T-helper 22 cell (primary cell): ENCODE measurements around the gene PLA2R1.
"Not testable (repeated sequence)": the region's sequence is repeated elsewhere in the genome, so short reads cannot be mapped to it uniquely, and the experiment has no call there.

ENCODE experiments used
- DNase-seq: peaks from one replicate; pipeline ENCODE4 v3.0.0-alpha.2; 2020; ENCODE audit warnings: low read depth

Gene PLA2R1

DNA sequence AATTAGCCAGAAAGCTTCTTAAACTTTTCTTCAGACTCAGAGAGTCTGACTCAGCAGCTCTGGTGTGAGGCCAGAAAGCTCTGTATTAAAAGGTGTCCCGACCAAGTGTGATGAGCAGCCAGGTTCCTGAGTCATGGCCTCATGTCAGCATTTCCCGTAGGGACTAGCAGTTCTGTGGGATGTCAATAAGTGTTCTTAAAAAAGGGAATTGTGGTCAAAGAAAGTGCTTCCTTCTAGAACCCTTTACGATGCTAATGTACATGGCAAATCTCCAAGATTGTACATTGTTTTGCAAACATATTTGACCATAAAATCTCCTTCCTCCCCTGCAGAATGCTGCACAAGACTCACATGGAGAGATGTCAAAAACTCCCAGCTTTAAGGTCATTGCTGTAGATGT lies 80.1 kb downstream of the PLA2R1 start:
- DNase-seq: no peak

DNA sequence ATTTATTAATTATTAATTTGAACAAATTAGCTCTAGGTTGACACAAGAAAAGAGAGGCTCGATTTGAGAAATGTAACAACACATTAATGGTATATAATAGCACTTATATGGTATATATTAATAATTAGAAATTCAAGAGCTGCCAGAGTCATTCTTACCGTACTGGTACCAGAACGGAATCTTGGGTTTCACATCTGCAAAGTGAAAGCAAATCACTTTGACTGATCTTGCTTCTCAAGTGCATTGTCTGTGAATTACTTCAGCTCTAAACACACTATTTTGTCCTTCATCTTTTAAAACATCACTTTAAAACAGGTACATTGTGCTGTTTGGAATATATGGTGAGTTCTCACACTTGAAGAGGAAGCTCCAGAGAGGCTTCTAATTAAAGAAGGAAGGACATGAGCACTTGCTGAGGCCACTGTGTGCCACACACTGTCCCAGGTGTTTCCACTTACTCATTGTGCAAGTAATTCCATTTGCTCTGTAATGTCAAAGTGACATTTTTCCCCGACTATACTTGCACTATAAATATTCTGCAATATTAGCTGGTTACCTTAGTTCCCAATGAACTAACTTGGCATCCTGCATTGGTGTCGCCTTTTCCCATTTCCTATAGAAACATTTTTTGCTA lies 85.8 kb downstream of the PLA2R1 start:
- no peak for DNase-seq

DNA sequence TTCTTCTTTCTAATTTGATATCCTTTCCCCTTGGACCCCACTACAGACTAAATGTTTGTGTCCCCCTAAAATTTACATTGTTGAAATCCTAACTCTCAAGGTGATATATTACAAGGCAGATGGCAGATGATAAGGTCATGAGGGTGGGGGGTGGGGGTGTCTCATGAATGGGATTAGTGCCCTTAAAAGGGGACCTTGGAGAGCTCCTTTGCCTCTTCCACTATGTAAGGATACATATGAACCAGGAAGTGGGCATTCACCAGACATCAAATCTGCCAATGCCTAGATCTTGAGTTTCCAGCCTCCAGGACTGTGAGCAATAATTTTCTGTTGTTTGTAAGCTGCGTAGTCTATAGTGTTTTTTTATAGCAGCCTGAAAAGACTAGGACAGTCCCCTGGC lies 89.1 kb downstream of the PLA2R1 start:
- DNase-seq: no peak

DNA sequence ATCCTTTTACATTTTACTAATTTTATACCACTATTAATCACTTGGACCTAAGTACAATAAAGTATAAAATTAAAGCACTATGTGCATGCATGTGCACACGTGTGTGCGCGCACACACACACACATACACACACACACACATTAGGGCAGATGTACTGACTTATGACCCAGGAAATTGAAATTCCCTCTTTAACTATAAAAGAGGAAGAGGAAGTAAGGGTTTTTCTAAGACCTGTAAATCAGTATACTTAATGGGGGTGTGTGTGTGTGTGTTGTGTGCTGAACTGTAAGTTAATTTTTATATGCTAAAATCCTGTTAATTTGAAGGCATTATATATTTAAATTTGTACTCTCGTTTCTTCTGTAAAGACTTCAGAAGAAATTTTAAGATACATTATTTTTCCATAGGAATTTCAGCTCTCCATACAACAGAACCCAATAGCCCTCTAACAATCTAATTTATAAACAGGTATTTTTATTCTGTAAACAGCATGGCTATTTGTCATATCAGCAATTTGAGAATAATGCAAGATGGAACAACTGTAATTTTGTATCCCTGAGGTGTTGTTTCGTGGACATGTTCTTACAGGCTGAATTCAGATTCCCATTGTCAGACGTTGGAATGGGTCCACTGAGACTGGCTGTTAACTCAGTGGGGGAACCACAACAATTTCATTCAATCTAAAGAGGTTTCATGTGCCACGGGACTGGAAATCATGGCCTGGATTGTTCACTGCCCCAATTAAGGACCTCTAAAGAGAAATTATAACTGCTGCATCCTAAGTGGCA lies 90.9 kb downstream of the PLA2R1 start:
- no peak for DNase-seq

DNA sequence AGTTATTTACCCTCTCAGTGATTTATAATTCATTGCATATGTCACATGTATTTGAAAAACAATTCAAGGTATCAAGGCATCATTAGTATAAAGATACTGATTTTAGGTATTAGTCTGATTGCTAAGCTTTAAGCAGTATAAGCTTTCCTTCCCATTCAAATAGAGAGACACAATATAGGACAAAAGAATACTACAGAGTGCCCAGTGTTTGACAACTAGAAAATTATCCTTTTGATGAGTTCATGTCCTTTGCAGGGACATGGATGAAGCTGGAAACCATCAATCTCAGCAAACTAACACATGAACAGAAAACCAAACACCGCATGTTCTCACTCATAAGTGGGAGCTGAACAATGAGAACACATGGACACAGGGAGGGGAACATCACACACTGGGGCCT lies 91.9 kb downstream of the PLA2R1 start:
- not testable (repeated sequence) for DNase-seq

DNA sequence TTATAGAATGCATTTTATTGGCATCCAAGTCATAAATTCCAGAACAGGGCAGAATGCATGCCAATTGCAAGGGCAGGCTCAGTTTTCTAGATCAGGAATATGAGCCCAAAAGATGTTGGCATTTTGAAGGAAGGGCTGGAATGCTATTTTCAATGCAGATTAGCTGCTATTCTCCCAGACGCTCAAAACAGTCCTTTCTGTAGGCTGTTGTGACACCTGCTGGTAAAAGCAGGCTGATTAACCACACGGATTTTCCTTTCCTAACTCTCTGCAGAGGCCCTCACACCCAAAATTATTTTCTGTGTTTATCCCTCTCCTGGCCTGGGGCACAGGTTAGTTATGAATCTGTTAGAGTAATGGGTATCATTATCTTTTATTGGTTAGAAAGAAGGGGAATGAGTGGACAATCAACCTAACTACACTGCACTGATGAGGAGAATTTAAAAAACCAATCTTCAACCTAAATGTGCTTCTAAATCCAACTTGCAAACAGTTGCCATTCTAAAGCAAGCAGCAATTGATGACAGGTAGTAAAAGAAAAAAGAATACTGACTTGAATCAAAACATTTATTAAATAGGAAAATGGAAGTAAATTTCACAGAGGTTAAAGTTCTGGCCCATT lies 94.0 kb downstream of the PLA2R1 start:
- no peak for DNase-seq

DNA sequence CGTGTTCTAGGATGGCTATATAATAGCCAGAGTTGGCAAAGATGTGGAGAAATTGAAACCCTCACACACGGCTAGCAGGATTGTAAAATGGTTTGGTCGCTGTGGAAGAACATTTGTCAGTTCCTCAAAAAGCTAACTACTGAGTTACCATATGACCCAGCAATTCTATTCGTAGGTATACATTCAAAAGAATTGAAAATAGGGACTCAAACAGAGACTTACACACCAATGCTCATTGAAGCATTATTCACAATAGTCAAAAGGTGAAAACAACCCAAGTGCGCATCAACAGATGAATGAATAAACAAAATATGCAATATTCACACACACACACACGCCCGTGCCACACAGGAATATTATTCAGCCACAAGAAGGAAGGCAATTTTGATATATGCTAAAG lies 98.7 kb downstream of the PLA2R1 start:
- DNase-seq: no peak

DNA sequence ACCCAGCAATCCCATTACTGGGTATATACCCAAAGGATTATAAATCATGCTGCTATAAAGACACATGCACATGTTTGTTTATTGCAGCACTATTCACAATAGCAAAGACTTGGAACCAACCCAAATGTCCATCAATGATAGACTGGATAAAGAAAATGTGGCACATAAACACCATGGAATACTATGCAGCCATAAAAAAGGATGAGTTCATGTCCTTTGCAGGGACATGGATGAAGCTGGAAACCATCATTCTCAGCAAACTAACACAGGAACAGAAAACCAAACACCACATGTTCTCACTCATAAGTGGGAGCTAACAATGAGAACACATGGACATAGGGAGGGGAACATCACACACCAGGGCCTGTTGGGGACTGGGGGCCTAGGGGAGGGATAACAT lies 99.9 kb downstream of the PLA2R1 start:
- not testable (repeated sequence) for DNase-seq

DNA sequence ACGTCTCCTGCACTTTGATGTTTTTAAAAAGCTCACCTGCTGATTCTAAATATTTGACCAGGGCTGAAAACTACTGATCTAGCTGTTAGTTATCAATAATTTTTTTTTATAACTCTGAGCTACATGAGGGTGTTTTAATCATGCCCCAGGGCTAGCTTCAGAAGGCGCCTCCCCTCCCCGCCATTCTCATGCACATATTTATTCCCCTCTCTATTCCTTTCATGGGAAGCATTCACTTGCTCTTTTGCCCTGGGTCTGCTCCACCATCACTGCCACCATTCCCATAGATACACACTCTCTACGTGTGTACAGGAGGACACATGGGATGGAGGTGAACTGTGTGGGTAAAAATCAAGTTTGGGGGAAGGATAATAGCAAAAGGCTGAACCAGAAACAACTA lies 101.0 kb downstream of the PLA2R1 start:
- DNase-seq: no peak

DNA sequence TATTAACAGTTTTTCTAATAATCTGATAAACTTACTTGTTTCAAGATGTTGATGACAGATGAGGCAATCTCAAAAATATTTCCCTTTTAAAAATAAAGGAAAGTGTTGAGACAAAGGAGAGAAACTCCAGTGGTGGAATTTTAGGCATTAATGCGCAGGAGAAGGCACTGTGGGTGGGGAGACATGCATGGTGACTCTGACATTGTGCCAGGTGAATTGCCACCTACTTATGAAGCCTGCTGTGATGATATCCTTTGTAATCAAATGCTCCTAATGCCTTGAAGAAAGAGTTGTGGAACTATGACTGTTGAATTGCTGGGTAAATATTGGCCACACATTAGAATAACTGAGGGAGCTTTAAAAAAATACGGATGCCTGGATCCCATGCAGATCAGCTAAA lies 101.4 kb downstream of the PLA2R1 start:
- DNase-seq: no peak

DNA sequence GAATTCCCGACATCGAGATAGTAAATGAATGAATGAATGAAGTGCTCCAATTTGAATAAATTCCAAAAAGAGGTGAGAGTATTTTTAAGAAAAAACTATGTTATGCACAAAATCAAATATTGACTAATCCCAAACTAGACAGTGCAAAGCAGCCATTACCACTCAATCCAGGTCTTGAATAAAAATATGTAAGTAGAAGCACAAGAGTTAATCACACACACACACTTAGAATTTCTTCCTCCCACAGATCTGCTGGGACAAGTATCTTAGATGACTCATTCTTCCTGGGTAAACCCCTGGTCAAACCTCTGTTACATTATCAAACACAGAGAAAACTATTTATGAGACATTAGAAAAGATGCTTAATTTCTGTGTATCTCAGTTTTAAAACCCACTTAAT lies 102.0 kb downstream of the PLA2R1 start:
- DNase-seq: no peak

DNA sequence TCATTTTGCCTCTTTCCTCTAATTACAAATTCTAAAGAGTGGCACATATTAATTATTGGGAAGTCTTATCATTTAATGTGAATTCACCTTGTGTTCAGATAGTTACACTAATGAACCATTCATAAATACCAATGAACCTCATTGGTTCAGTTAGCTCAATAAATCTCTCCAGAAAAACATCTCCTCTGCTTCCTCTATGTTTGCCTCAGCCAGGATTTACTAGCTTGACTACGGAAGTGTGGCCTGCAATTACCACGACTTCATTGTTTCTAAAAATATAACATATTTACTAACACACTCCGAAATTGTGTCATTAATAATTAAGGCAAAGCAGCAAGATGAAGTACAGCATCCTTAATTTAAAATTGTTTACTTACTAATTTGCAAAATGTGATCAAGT lies 103.3 kb downstream of the PLA2R1 start:
- DNase-seq: no peak

DNA sequence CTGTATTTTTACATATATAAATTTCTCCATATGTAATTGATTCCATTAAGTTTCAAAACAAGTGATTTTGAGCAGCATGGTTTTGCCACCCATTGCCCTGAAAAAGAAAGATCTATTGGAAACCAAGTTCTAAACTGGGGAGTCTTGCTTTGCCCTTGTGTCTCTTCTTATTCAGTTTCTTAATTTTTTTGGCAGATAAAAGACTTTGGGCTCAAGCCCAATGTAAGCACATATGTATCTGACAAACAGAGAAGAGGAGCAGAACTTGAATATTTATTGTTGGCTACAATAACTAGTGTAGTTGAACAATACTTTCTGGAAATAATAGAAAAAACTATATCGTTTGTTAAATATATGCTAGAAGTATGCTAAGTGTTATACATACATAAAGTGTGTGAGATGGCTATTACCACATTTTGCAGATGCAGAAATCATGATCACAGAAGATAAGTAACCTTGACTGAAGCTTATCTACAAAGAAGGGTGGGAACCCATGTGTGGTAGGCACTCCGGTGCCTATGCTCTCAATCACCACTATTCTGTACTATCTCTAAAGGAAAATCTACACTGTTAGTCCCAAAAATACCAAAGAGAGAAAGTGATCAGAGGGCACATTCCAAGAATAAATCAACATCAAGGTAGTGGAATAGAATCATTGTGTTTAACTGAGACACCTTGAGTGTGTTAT lies 109.1 kb downstream of the PLA2R1 start:
- DNase-seq: no peak

DNA sequence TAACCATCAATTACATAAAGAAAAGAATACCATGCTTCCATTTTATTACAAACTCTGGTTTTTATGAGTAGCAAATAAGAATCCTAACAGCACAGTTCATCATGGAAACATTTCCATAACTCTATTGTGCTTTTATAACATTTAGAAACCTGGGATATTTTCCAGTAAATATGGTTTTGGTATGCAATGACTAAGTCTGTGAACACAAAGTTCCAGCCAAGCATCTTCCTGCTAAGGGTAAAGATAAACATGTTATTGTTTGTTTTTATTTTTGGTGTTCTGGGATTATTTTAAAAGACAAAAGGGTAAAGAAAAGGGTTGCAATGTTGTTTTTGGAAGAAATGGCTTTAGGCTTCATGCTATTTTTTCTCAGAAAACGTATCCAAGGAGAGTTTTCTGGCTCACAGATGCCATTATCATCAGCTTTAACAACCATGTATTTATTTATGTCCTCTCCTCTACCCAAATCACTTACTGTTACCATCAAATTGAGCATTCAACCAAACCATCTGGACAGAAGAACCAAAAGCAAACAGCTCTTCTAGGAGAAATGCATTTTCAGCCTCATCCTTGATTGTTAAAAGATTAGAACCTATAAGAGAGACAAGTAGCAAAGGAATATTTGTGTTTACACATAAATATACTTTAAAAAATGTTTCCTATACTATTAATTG lies 116.0 kb downstream of the PLA2R1 start:
- DNase-seq: no peak

DNA sequence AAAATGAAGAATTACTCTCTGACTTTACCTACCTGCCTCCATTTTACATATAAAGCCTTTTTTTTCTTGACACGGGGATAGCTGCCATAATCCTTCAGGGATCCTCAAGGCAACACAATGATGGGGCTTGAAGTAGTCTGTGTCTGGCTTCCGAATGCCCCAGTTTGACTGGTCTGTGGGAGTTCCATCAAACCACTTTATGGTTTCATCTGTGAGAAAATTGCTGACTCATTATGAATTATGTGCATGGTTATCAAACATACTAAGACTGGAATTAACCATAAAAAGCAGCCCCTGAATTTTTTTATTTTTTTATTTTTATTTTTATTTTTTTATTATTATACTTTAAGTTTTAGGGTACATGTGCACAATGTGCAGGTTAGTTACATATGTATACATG lies 117.5 kb downstream of the PLA2R1 start:
- DNase-seq: no peak

DNA sequence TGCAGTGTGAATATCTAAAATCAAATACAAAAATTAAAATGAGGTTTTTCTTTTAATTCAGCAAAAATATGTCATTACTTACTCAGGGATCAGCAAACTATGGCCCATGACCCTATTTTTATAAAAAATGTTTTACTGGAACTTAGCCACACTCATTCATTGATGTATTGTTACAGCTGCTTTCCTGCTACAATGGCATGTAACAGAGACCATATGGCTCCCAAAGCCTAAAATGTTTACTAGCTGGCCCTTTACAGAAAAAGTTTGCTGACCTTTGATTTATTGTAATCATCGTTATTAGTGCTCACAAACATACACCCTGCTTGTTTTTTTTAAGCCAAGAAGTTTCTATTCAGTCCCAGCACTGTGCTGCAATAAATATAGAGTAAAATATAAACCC lies 120.3 kb downstream of the PLA2R1 start:
- no peak for DNase-seq

DNA sequence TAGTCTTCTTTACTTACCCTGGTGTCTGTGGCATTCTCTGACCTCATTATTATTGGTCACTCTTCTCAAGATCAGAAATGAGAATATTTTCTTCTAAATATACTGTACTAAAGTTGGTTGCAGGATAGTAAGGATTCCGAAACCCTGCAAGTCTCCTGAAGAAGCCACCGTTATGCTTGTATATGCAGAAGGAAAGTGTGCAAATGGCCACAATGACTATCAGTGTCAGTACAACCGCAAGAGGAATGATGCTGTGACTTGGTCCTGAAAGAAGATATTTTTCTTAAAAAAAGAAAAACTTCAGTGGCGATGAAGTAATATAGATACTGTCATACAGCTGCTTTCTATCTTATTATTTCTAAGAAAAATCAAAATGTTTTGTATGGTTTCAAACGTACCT lies 120.7 kb downstream of the PLA2R1 start:
- no peak for DNase-seq

DNA sequence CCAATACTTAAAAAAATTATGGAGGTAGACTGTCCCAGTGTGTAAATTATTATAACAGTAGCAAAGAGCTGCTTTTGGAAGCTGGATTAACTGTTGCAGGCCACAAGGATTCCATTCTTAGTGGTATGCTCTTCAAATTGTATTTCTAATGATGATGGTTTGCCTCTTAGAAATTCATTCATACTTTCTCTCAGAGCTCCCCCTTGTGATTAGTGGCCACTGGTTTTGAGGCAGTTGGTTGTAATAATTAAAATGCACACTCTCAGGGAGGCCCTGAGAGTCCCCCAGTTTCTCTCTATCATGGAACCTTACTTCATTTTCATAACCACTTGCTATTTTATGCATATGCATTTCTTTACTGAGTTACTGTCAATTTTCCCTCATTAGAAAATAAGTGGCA lies 122.5 kb downstream of the PLA2R1 start:
- no peak for DNase-seq

DNA sequence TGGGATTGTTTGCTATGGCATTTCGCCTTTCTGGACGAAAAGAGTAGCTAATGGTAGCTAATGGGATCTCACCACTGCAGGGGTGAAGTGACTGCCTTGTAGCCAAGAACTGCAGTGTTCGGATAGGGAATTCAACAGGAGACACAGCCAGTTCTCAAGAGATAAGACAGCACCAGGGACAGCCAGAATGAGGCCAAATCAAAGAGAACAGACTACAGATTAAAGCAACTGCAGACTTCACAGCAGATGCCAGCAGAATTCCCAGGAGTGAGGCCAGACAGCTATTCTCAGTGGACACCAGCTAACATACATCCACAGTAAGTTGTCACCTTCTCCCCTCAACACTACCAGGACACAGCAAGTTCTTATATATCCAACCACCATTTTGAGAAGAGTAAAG lies 124.0 kb downstream of the PLA2R1 start:
- DNase-seq: no peak

DNA sequence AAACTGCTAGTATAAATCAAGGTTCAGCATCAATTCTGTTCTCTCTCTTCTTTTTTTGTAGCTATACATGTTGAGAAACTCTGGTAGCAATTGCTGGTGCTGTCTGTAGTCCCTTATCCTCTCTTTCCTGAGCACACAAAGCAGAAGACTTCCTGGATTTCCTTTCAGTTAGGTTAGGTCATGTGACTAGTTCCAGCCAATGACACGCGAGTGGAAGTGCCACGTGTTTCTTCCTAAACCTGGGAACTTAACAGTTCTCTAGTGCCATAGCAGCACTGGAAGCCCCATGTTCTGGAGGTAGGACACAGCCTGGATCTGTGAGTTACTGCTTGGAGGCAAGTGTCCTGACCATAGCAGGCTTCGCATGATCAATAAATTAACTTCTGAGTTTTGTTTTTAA lies 125.9 kb downstream of the PLA2R1 start:
- DNase-seq: no peak

DNA sequence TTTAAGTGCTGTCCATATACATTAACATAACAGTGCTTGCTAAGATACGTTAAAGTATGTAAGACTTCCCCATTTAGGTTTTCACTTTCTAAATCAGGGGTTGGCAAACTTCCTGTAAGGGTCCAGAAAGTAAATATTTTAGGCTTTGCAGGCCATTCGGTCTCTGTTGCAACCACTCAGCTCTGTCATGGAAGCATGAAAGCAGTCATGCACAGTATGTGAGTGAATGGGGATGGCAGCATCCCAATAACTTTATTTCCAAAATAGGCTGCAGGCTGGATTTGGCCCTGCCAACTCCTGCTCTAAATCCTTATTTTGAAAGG lies 128.7 kb downstream of the PLA2R1 start:
- DNase-seq: no peak

DNA sequence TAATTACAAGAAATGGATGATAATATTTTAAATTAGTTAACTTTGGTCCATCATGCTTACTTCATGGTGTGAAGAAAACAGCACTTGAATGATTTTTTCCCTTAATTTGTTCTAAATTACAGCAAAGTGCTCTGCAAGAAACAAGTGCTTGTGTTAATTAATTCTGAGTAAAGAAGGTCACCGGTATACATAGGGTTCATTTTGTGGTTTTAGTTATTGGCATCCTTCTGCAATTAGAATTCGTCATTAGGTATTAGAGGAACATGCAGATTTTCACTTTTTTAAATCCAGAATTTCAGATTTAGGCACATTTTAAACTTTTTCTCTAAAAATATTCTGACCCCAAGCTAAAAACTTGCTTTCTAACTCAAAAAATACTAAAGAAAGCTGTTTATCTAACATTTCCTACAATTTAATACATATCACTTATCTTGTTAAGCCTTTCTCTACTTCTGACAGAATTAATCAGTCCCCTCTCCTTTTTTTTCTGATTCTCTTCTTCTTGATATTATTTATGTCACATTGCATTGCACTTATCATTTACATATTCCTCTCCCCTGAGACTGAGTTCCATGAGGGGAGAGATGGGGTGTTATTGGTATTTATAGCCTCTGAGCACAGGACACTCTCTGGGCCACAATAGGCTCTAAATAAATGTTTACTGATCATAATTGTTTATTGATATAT lies 129.2 kb downstream of the PLA2R1 start:
- no peak for DNase-seq
